HEK293 (cell line): Measurements from ENCODE around the gene BPI.

Experiments used
- CTCF ChIP-seq: fragments of 450-650 bp; formaldehyde crosslinking; IDR thresholded peaks from 2 replicates; pipeline ENCODE4 v1.5.1; 2016; ENCODE audit warnings: missing biosample characterization, missing genetic modification characterization
- PATZ1 ChIP-seq: fragments of 450-650 bp; formaldehyde crosslinking; IDR thresholded peaks from 2 replicates; pipeline ENCODE4 v1.5.1; 2016; ENCODE audit warnings: missing biosample characterization, missing genetic modification characterization
- SP2 ChIP-seq: fragments of 450-650 bp; formaldehyde crosslinking; IDR thresholded peaks from 2 replicates; pipeline ENCODE4 v1.5.1; 2016; ENCODE audit warnings: missing biosample characterization, missing genetic modification characterization
- ZFP69B ChIP-seq: fragments of 450-650 bp; formaldehyde crosslinking; IDR thresholded peaks from 2 replicates; pipeline ENCODE4 v1.5.1; 2016; ENCODE audit warnings: missing biosample characterization, missing genetic modification characterization

- no peak for TF ChIP-seq CTCF
- no peak for TF ChIP-seq ZFP69B (tag by site-specific recombination)
- no peak for TF ChIP-seq SP2
- no peak for TF ChIP-seq PATZ1 (tag by site-specific recombination)
Measured at GRCh38 chr20:38298768-38299288, 5.1 kb upstream of the BPI start.
